IPS-18c (cell line): Measurements from ENCODE around the gene CAMK2D.

Source experiments
- H3K4me3 ChIP-seq: 2 replicates; pipeline ENCODE4 v1.7.0; 2013; ENCODE audit warnings: low read depth, mild to moderate bottlenecking, low read length, moderate library complexity; ENCODE audit not compliant: insufficient read depth
- H3K9me3 ChIP-seq: one replicate; pipeline ENCODE4 v1.6.1; 2013; ENCODE audit warnings: mild to moderate bottlenecking, low read length, moderate library complexity; ENCODE audit not compliant: control insufficient read depth, insufficient read depth

Gene CAMK2D

DNA sequence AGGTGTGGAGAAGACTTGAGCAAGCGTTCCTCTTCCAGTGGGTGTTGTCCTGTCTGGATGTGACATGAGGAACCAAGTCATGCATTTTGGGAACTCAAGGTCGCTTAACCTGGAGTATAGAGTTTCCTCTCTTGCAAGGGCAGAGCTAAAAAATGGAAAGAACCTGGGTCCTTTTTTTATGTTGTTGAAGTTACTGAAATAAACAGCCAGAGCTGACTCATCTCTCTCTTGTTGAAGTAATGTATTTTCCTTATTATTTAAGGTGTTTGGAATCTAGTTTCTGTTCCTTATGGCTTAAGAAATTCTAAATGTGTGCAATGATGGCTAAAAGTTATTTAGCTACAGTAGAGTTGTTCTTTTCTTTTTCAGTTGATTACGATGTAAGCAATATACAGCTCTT lies 314.5 kb downstream of the CAMK2D start:
- H3K9me3 ChIP-seq, result no peaks in the 10 kb centered on the region
- no peak overlapping the region for H3K4me3 ChIP-seq

DNA sequence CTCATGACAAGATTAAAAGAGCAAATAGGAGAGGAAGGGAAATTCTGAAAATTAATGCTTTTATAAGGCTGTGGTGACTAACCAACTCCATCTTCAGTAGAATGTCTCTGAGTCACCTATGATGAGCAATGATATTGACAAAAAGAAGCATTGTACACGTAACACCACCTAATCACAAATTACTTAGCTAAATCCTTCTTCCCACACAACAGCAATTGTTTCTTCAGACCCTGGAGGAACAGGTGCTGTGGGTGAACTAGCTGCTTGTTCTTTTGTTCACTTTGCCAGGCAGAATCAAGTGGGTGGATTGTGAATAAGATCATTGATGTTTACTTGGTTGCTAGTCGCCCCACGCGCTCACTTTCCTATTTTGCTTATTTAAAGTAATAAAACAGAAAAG lies 315.5 kb downstream of the CAMK2D start:
- Histone ChIP-seq H3K9me3 (no peaks in the 10 kb centered on the region), H3K4me3 (no peak overlapping the region)

DNA sequence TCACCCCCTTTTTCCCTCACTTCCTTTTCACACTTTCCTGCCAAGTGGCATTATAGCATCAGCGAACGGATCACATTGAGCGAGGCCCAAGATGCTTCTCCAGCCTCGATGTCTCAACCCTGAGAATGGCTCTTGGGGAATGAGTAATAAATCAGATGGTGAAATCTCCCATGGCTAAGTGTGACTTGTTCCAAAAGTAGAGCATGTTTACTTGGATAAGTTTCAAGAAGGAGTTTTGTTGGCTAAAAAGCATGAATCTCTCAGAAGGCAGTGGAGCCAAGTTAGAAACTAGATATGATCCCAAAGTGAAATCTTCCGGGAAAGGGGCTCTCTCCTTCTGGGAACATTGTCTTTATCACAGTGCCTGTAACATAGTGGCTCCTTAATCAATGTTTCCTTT lies 316.3 kb downstream of the CAMK2D start:
- H3K4me3 ChIP-seq, result no peak overlapping the region

DNA sequence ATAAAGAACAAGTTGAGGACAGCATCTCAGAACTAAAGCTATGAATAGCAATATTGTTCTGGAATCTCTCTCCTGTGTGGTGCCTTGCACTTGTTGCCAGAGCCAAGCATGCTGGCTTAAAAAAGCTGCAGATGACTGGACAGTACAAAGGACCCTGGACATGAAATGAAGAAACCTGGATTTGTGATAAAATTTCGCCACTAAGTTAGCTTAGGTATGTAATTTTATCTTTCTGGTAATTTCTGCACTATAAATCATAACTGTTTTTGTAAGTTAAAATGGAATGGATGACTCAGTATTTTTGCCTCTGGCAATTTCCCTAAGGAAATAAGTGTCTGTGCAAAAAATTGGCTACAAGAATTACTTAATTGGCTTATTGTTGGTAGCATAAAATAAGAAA lies 317.2 kb downstream of the CAMK2D start:
- H3K4me3 ChIP-seq, result no peak overlapping the region
- H3K9me3 ChIP-seq, result no peaks in the 10 kb centered on the region

More for the DNA sequence above, 316.3 kb downstream of the CAMK2D start:
- H3K9me3 ChIP-seq, result no peaks in the 10 kb centered on the region

DNA sequence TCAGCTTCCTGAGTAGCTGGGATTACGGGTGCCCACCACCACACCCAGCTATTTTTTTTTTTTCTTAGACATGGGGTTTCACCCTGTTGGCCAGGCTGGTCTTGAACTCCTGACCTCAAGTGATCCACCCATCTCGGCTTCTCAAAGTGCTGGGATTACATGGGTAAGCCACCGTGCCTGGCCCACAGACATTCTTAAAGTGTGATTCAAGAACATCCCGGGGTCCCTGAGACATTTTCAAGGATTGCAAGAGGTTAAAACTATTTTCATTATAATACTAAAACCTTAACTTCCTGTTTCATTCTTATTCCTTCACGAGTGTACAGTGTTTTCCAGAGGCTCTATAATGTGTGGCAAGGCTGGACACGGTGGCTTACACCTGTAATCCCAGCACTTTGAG lies 318.7 kb downstream of the CAMK2D start:
- H3K4me3 ChIP-seq, result no peak overlapping the region
- no peaks in the 10 kb centered on the region for H3K9me3 ChIP-seq

DNA sequence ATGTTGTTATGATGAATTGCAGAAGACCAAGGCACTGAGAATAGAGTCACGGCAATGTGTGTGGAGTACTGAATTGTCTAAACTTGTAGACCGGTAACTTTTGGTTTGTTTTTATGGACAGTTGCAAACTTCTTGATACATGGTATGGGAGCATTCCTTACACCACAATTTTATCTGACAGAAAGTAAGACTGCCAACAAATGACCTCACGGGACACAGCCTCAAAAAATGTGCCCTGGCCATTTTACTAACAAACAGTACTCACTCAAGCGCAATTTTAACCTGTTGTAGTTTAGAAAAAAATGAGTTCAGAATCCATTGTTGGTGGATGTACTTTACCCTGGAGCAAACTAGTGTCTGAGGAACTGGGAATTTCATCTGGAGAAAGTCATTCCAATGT lies 321.2 kb downstream of the CAMK2D start:
- no peak overlapping the region for H3K4me3 ChIP-seq
- no peaks in the 10 kb centered on the region for H3K9me3 ChIP-seq

DNA sequence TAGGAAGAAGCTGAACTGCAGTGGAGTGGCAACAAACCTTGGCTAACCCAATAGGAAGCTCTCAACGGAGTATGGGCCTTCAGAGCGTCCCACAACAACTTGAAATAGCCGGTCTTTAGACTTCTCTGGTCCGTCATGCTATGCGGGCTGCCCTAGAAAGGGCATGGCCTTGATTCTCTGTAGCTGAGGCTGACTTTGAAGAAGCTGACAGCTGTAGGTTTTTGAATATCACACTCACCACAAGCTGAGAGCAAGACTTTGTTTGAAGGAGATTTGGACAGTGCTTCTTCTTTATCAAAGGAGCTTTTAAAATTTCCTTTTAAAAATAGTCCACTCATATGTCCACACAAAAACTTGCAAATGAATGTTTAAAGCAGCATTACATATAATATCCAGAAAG lies 322.9 kb downstream of the CAMK2D start:
- no peak overlapping the region for H3K4me3 ChIP-seq
- no peaks in the 10 kb centered on the region for H3K9me3 ChIP-seq

DNA sequence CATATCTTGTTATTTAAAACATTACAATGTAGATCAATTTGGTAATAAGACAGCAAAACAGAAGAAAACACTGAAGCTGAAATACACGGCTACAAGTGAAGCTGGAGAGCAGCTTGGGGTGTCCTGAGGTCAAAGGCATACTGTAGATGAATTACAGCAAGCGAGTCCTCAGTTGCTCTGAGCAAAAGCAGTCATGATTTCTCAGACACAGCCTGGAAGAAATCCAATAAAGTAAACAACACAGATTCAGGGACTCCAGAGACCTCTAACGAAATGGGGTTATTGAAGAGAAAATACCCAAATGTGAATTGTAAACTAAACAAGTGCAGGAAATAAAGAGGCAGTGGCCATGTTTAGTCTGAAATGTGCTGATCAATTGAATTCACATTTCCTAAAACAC lies 324.4 kb downstream of the CAMK2D start:
- Histone ChIP-seq H3K9me3 (no peaks in the 10 kb centered on the region), H3K4me3 (no peak overlapping the region)

DNA sequence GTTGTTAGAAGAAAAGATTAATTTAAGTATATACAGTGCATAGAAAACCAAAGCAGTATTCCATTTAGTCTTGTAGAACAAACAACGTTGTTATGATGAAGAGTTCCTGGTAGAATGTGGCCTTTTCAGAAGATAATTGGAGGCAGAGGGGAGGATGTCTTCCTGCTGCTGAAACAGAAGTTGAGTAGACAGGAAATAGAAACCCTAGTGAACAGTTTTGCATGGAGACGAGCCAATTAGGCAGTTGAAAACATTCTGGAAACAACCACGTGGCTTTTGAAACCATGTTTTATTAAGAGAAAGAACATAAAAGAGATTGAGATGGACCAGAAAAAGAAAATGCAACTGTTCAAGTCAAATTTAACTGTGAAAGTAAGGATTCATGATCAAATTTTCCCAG lies 325.2 kb downstream of the CAMK2D start:
- H3K4me3 ChIP-seq, result no peak overlapping the region
- no peaks in the 10 kb centered on the region for H3K9me3 ChIP-seq

DNA sequence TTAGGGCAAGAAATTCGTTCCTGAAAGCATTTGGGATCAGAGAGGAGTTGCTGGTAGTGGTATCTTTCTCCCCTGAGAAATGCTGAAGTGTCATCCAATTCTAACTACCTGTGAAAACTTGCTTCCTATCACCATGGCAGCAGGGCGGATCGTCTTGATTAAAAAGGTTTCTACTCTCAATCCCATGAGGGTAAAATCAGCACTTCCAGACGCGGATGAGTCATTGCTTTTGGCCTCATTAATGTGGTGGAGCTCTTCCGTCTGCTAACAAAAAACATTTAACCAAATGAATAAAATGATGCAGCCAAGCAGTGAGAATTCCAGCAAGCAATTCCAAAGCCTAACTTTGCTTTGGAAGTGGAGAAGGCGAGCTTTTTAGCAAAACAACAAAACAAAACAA lies 325.6 kb downstream of the CAMK2D start:
- H3K4me3 ChIP-seq, result no peak overlapping the region
- no peaks in the 10 kb centered on the region for H3K9me3 ChIP-seq

DNA sequence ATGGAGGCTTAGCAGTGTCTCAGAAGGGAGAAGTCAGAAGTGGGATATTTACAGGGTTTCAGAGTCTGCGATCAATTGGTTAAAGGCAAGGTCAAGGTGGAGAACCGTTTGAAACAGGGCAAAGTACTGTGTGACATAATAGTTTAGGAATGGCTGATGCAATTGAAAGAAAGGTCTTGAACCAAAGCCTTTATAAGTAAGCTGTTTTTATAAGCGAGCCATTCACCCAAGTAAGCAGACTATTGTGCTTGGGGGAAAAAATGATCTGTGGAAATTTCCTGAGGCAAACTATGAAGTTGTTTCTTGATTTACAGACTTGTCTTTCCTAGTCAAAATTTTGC lies 327.3 kb downstream of the CAMK2D start:
- Histone ChIP-seq H3K4me3 (no peak overlapping the region), H3K9me3 (no peaks in the 10 kb centered on the region)

DNA sequence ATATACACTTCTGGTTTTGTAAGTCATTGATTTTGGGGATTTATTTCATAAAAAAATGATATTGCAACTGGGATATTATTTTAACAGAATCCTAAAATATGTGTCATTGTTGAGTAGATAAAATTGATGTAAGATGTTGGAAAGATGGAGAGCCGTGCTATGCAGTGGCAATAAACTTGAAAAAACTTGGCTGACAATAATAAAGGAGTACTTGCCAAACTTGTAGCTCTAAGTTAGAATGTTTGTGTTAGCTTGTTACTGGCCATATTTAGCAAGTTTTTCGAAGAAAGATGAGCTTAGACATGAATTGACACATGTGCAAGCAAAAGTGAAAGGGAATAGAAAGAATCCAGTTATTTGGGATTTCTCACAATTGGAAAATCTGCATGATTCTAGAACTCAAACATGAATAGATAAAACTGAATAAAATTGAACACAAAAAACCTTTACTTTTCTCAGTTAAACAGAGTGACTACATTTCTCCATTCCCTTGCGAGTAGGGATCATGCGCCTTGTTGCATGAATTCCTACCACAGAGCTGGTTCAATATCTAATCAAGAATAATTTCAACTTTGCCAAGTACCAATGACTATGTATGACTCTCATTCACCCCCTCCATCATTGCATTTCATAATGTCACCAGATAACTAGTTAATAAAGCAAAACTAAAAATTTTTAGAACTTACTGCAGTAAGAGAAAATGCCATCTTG lies 327.8 kb downstream of the CAMK2D start:
- H3K9me3 ChIP-seq, result no peaks in the 10 kb centered on the region

DNA sequence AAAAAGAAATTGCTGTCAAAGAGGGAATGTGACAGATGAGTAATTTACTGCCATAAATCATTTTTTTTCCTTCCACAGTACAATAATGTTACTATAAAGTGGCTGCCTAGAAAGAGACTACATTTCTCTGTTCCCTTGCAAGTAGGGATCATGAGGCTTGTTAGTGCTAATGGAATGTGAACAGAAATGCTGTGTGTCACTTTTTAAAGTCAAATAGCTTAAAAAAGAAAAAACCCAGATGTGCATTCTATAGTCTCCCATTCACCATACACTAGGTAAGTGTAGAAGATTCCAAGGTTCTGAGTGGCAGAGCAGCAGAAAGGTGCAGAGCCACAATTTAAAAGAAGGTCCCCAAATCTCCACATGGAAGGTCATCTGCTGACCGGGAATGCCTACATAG lies 328.4 kb downstream of the CAMK2D start:
- Histone ChIP-seq H3K4me3 (no peak overlapping the region), H3K9me3 (no peaks in the 10 kb centered on the region)

More for the DNA sequence above, 327.8 kb downstream of the CAMK2D start:
- no peak overlapping the region for H3K4me3 ChIP-seq

DNA sequence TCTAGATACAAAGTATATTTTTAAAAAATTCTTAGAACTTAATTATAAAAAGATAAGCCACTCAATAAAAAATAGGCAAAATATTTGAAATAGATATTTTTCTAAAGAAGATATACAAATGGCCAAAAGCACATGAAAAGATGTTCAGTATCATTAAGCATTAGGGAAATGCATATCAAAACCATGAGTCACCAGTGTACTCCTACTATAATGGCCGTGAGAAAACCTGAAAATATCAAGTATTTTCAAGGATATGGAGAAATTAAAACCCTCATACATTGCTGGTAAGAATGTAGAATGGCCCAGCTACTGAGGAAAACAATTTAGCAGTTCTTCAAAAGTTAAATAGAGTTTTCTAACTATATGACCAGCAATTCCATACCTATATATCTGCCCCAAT lies 337.9 kb downstream of the CAMK2D start:
- H3K9me3 ChIP-seq, result no peaks in the 10 kb centered on the region

DNA sequence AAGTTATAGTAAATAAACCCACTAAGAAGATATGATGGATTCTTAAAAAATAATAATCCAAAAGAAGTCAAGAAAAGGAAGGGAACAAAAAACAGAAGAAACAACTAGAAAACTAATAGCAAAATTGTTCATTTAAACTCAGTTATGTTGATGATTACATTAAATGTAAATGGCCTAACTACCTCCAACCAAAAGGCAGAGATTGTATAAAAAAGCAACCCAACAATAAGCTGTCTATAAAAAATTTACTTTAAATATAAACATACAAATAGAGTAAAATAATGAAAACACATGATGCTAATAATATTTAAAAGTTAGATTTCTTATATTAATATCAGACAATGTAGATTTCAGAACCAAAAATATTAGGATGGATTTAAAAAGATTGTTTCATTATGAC lies 340.6 kb downstream of the CAMK2D start:
- Histone ChIP-seq H3K4me3 (no peak overlapping the region), H3K9me3 (no peaks in the 10 kb centered on the region)

More for the DNA sequence above, 337.9 kb downstream of the CAMK2D start:
- no peak overlapping the region for H3K4me3 ChIP-seq

DNA sequence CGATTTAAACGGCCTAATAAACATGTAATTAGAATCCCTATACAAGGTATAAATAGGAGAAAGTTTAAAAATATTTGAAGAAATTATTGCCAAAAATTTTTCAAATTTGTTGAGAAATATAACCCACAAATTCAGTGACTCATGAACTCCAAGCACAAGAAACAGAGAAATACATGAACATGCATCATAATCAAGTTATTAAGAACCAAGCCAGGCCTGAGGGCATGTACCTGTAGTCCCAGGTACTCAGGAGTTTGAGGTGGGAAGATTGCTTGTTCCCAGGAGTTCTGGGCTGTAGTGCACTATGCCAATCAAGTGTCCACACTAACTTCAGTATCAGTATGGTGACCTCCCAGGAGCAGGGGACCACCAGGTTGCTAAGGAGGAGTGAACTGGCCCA lies 341.9 kb downstream of the CAMK2D start:
- Histone ChIP-seq H3K9me3 (no peaks in the 10 kb centered on the region), H3K4me3 (no peak overlapping the region)

DNA sequence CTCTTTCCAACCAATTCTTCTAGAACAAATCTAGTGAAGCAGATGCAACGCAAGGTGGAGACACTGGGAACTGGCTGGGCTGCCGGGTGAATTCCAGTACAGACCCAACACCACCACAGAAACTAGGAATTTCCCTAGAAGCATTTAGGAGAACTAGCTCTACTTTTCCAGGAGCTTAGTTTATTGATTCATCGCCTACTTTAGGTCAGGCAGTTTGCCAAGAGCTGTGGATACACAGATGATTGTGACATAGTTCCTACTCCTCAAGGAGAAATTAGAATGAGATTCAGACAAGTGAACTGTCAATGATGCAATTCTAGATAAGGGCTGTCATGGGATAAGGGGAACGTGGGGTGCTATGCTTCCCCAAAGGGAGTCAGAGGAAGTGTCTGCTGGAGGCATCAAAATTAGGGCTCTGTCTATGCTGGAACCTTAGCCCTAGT lies 350.0 kb downstream of the CAMK2D start:
- Histone ChIP-seq H3K9me3 (no peaks in the 10 kb centered on the region), H3K4me3 (no peak overlapping the region)

DNA sequence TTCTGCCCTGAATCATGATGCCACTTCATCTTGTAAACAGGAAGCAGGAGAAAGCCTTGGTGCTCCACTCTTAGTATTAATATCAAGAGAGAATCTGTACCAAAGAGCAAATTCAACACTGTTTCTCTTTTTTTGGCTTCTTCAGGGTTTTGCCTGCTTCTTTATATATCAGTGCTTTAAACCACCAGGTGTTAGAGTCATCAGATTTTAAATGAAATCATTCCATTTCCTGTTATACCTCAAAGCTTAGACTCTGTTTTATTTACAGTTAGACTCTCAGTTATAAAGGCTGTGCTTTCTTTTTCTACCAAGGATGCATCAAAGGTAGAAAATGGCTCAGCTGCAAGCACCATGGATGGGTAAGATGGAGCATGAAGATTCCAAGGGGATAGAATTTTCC lies 350.9 kb downstream of the CAMK2D start:
- Histone ChIP-seq H3K9me3 (no peaks in the 10 kb centered on the region), H3K4me3 (no peak overlapping the region)

DNA sequence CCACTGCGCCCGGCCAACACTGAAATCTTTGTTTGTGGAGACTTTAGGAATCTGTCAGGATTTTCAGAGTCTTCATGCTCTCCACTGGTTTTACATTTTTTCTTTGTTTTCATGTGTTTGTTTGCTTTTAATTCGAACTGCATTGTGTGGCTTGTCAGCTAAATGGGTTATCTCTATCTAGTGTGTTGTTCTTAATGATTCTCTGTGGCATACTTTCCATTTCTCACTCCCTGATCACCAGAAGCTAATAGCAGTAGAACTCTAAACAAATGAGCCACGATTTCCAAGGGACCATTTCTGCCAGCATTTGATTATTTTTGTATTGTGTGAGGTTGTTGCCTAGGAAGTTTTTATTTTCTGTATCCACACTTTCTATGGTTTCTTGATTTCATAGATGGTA lies 352.4 kb downstream of the CAMK2D start:
- H3K4me3 ChIP-seq, result no peak overlapping the region

More for the DNA sequence above, 352.4 kb downstream of the CAMK2D start:
- no peaks in the 10 kb centered on the region for H3K9me3 ChIP-seq
